ENCODE results near the gene LYSET.
"Not testable (repeated sequence)": the region's sequence is repeated elsewhere in the genome, so short reads cannot be mapped to it uniquely, and the experiment has no call there.

LYSET gene

GRCh38 chr14:93169619-93170018 is 15.5 kb upstream of the LYSET start:
- DNase-seq (ENCODE audit: low read depth): not testable (repeated sequence)

- DNase-seq (ENCODE audit: low read depth): not testable (repeated sequence)
These were observed 15.0 kb upstream of the LYSET start for GRCh38 chr14:93170141-93170540.

- no peak for DNase-seq (ENCODE audit: low read depth)
These were observed 13.7 kb upstream of the LYSET start for GRCh38 chr14:93171376-93171775.

- DNase-seq (ENCODE audit: low read depth): no peak
These were observed 11.1 kb upstream of the LYSET start for GRCh38 chr14:93173943-93174395.

GRCh38 chr14:93174731-93175130 is 10.4 kb upstream of the LYSET start:
- DNase-seq (ENCODE audit: low read depth): not testable (repeated sequence)

- DNase-seq (ENCODE audit: low read depth): no peak
These were observed 9.6 kb upstream of the LYSET start for GRCh38 chr14:93175492-93175891.

GRCh38 chr14:93183596-93184317 is 1.4 kb upstream of the LYSET start:
- no peak for DNase-seq (ENCODE audit: low read depth)

- no peak for DNase-seq (ENCODE audit: low read depth)
These were observed 218 bp downstream of the LYSET start for GRCh38 chr14:93185349-93185720.

GRCh38 chr14:93186466-93186865 is 1.3 kb downstream of the LYSET start:
- DNase-seq (ENCODE audit: low read depth): no peak

GRCh38 chr14:93186956-93187355 is 1.8 kb downstream of the LYSET start:
- DNase-seq (ENCODE audit: low read depth): no peak

- DNase-seq (ENCODE audit: low read depth): no peak
These were observed 10.3 kb downstream of the LYSET start for GRCh38 chr14:93195316-93195999.

GRCh38 chr14:93199031-93199430 is 13.9 kb downstream of the LYSET start:
- DNase-seq (ENCODE audit: low read depth): no peak

GRCh38 chr14:93200553-93200952 is 15.4 kb downstream of the LYSET start:
- DNase-seq (ENCODE audit: low read depth): no peak

- peak; percentile 41 for DNase-seq (ENCODE audit: low read depth)
These were observed 16.1 kb downstream of the LYSET start for GRCh38 chr14:93201155-93201704.

- peak; percentile 96 for DNase-seq (ENCODE audit: low read depth)
These were observed 21.8 kb downstream of the LYSET start, which contains the start of the genes GON7 and UBR7 for GRCh38 chr14:93206793-93207467. GON7 (minus strand) TSS chr14:93207065; CDS start chr14:93207037, 28 bp downstream. UBR7 (plus strand) TSS chr14:93207256; CDS start chr14:93207292, 36 bp downstream.

GRCh38 chr14:93207468-93208308 is 22.6 kb downstream of the LYSET start:
- peak; percentile 49 for DNase-seq (ENCODE audit: low read depth)

GRCh38 chr14:93212432-93212831 is 27.3 kb downstream of the LYSET start:
- DNase-seq (ENCODE audit: low read depth): no peak

GRCh38 chr14:93214598-93214997 is 29.5 kb downstream of the LYSET start:
- no peak for DNase-seq (ENCODE audit: low read depth)

- DNase-seq (ENCODE audit: low read depth): peak; percentile 59
These were observed 34.1 kb downstream of the LYSET start for GRCh38 chr14:93219103-93219726.

- DNase-seq (ENCODE audit: low read depth): no peak
These were observed 35.4 kb downstream of the LYSET start for GRCh38 chr14:93220509-93220908.

GRCh38 chr14:93223565-93223964 is 38.4 kb downstream of the LYSET start:
- DNase-seq (ENCODE audit: low read depth): no peak
